HG03439 (cell line): ENCODE data around the gene ZNHIT2.
A peak's percentile ranks its signal among the peaks of the same experiment; 100 is the strongest.
"Not testable (repeated sequence)": the region's sequence is repeated elsewhere in the genome, so short reads cannot be mapped to it uniquely, and the experiment has no call there.

Source experiments
- ATAC-seq: cut with Tn5 transposase; IDR thresholded peaks from one replicate; pipeline ENCODE4 v1.9.1; 2021; ENCODE audit warnings: mild to moderate bottlenecking, moderate library complexity; ENCODE audit not compliant: unreplicated experiment

ZNHIT2 gene

GRCh38 chr11:65117206-65118096 lies at the start of gene ZNHIT2:
Gene ZNHIT2, minus strand, starts transcription at chr11:65117701. Its CDS starts 48 bp downstream, at chr11:65117653.
- ATAC-seq: peak; percentile 57

GRCh38 chr11:65166893-65167292 lies 49.4 kb upstream of the ZNHIT2 start:
- no peak for ATAC-seq

- ATAC-seq: no peak
Measured at GRCh38 chr11:65165410-65166317, 48.2 kb upstream of the ZNHIT2 start.

DNA sequence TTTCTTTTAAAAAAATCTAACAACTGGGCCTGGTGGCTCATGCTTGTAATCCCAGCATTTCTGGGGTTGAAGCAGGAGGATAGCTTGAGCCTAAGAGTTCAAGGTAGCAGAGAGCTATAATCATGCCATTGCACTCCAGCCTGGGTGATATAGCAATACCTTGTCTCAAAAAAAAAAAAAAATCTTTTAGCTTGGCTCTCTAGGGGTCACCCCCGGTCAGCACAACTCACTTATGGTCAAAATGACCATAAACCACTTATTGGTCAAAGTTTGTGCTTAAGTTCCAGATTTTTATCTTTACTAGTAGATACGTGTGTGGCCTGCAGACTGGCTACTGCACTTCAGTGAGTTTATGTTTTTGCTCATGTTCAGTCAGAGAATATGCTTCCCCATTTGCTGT lies 46.2 kb upstream of the ZNHIT2 start:
- no peak for ATAC-seq

- ATAC-seq: no peak
Measured at GRCh38 chr11:65160643-65161042, 43.1 kb upstream of the ZNHIT2 start.

GRCh38 chr11:65159012-65159411 lies 41.5 kb upstream of the ZNHIT2 start:
- peak; percentile 89 for ATAC-seq

DNA sequence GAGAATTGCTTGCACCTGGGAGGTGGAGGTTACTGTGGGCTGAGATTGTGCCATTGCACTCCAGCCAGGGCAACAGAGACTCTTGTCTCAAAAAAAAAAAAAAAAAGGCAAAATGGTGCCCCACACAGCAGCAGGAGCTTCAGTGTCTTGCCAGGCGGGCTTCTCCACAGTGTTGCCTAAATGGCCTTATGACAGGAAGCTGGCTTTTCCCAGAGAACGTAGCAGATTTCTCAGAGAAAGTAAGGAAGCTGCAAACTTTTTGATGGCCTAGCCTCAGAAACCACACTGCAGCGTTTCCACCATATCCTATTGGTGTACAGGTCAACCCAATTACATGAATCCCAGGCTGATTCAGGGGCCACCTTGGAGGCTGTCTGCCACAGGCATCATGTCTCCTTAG lies 39.8 kb upstream of the ZNHIT2 start:
- ATAC-seq: no peak

- ATAC-seq: no peak
Measured at GRCh38 chr11:65156926-65157325, 39.4 kb upstream of the ZNHIT2 start.

GRCh38 chr11:65156256-65156655 lies 38.8 kb upstream of the ZNHIT2 start:
- no peak for ATAC-seq

GRCh38 chr11:65152122-65152521 lies 34.6 kb upstream of the ZNHIT2 start:
- ATAC-seq: no peak

- ATAC-seq: no peak
Measured at GRCh38 chr11:65151331-65151899, 33.9 kb upstream of the ZNHIT2 start.

DNA sequence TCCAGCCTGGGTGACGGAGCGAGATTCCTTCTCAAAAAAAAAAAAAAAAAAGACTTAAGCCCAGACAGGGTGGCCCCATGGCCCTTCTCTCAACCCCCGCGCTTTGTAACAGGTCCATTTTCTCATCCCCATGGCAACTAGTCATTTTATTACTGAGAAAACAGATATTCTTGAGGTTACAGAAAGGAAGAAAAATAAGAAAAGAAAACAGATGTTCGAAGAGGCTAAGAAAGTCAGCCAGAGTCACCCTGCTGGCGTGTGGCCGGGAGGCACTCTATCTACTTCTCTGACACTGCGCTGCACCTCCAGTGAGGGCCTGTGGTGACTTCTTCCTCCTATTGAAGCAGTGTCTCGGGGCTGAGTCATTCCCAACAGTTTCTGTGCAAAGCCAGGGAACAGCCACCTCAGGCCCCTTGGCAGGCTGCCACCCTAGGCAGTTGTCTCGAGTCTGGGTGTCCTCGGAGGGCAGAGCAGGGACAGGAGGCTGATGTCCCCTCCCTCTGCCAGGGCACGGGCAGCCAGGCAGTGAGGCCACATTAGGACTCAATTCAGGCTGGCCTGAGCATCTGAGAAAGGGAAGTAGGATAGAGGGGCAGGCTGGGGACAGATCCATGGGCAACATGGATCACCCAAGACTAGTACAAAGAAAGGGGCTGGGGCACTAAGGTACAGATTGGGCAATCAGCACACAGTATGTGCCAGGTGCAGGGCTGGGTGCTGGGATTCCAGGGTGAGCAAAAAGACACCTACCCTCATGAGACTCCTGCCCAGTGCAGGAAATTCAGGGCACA lies 33.2 kb upstream of the ZNHIT2 start:
- ATAC-seq: no peak

GRCh38 chr11:65150131-65150508 lies 32.6 kb upstream of the ZNHIT2 start:
- ATAC-seq: not testable (repeated sequence)

DNA sequence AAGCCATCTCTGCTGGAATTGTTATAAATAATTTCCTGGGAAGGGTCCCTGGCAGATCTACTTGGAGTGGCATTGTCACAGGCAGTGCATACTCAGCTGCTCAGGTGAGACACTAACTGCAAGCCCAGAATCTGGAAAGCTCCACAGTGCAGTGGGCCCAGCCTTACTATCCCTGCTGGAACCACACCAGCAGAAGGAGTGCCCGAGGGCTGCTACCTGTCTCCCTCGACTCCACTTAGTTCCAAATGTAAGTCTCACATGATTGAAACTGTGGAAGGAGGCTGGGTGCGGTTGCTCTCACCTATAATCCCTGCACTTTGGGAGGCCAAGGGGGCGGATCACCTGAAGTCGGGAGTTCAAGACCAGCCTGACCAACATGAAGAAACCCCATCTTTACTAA lies 31.2 kb upstream of the ZNHIT2 start:
- ATAC-seq: no peak

DNA sequence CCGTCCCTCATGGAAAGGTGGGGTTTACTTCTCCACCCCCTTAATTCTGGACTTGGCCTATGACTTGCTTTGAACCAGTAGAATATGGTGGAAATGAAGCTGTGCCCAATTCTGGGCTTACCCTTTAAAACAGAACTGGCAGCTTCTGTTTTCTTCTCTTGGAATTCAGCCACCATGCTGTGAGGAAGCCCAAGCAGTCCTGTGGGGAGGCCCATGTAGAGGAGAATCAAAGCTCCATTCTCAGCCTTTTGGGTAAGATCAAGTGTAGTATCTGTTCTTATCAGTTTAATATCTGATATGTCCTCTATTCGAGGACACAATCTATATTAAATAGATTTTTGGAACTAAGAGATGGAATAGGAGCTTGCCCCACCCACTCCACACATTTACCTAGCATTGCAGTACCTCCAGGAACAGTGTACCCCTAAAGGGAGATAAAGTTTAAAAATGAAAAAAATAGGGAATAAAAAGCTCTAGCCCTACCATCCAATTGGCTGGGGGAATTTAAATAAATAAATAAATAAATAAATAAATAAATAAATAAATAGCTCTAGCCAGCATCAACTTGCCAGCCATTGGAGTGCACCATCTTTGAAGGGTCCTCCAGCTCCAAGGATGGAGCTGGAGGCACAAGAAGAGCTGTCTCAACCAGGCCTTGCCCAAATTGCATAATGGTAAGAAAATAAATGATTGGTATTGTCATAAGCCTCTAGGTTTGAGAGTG lies 30.0 kb upstream of the ZNHIT2 start:
- no peak for ATAC-seq

GRCh38 chr11:65141896-65142494 lies 24.5 kb upstream of the ZNHIT2 start:
- ATAC-seq: no peak

DNA sequence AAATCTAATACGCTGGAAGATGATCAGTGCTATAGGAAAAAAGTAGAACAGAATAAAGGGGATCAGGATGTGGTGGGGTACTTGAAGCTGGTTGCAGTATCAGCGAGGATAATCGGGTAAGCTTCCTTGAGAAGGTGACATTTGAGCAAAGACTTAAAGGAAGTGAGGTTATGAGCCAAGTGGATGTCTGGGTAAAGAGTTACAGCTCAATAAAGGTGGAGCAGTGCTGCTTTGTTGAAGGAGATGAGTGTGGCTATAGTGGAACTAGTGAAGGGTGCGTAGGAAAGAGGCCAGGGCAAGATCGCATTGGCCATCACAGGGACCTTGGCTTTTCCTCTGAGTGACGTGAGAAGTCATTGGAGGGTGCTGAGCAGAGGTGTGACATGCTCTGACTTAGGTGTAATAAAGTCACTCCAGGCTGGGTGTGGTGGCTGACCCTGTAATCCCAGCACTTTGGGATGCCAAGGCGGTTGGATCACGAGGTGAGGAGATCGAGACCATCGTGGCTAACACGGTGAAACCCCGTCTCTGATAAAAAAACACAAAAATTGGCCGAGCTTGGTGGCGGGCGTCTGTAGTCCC lies 19.1 kb upstream of the ZNHIT2 start:
- ATAC-seq: no peak

GRCh38 chr11:65135633-65136145 lies 18.2 kb upstream of the ZNHIT2 start:
- no peak for ATAC-seq
